Thymus (tissue), 11 donors: ENCODE measurements around the gene DPF3. TPM values are rescaled to one million over a fixed set of nuclear protein-coding genes. Genes with fewer than 3 reads are reported as not detected.

ENCODE experiments used
- DNase-seq, 9 donors: peaks; one replicate each; pipeline ENCODE4 v3.0.0-alpha.2; 2013; ENCODE audit warnings: low spot score in 9 of 9, low read depth in 6 of 9, missing footprints in 1 of 9
- H3K27ac ChIP-seq, 2 donors: one replicate each; pipeline ENCODE4 v1.5.1; 2013; ENCODE audit warnings: control low read depth in 1 of 2, low read depth in 1 of 2, low read length in 1 of 2, mild to moderate bottlenecking in 1 of 2, moderate library complexity in 1 of 2
- H3K27me3 ChIP-seq, 2 donors: one replicate each; pipeline ENCODE4 v1.5.1; 2013; ENCODE audit warnings: low read length in 1 of 2; ENCODE audit not compliant: control insufficient read depth in 2 of 2, insufficient read depth in 1 of 2
- H3K36me3 ChIP-seq, 2 donors: one replicate each; pipeline ENCODE4 v1.5.1; 2013; ENCODE audit warnings: low read length in 1 of 2, mild to moderate bottlenecking in 1 of 2, moderate library complexity in 1 of 2; ENCODE audit not compliant: control insufficient read depth in 2 of 2, insufficient read depth in 2 of 2
- H3K4me1 ChIP-seq, 2 donors: one replicate each; pipeline ENCODE4 v1.5.1; 2013; ENCODE audit warnings: low read length in 2 of 2; ENCODE audit not compliant: control insufficient read depth in 2 of 2, insufficient read depth in 2 of 2
- H3K4me3 ChIP-seq, 2 donors: one replicate each; pipeline ENCODE4 v1.5.1; 2013; ENCODE audit warnings: low read length in 2 of 2, control low read depth in 1 of 2, mild to moderate bottlenecking in 1 of 2
- H3K9me3 ChIP-seq, 2 donors: one replicate each; pipeline ENCODE4 v1.5.1; 2013; ENCODE audit warnings: low read length in 1 of 2, mild to moderate bottlenecking in 1 of 2; ENCODE audit not compliant: control insufficient read depth in 2 of 2, insufficient read depth in 1 of 2
- WGBS: extraction: QIAGEN DNeasy Blood & Tissue Kit; methylation state at CpG from one replicate; pipeline ENCODE4 v1.1.7; 2013; 5-methylcytosine and 5-hydroxymethylcytosine counted together
- polyA plus RNA-seq: library from polyadenylated mRNA; stranded (reverse); fragments of 200-250 nt; gene quantifications from one replicate; pipeline ENCODE4 v1.2.3, GENCODE V29; 2013
- total RNA-seq: library from RNA; stranded (reverse); fragments of 120-200 nt; gene quantifications from one replicate; pipeline ENCODE4 v1.2.4, GENCODE V29; 2013
- donor health status: healthy.

The DPF3 gene
- total and polyA plus RNA-seq, 2 donors = 0.46 to 1.6 TPM

DNA sequence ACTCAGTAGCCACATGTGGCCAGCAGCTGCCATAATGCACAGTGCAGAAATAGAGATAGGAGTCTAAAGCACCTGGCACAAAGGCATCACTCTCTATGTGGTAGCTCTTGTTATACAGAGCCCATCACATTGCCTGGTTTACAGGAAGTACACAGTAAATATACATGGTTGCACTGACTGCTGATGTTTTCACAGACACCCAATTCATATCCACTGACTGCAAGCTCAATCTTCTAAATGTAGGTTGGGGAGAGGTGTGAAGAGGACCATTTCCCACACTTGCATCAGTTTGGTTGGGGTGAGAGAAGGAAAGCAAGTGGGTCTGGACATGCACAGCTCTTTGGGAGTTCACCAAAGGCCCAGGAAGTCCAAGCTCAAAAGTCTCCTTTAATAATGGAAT, 172.8 kb downstream of the DPF3 start:
- no peaks in the 10 kb centered on the region for H3K36me3 ChIP-seq
- no peaks in the 10 kb centered on the region for H3K9me3 ChIP-seq
- peaks cover 0 to 9% of the 10 kb centered on the region in 2 donors for H3K4me1 ChIP-seq
- no peaks in the 10 kb centered on the region for H3K27me3 ChIP-seq
- no peak for DNase-seq
- H3K4me3 ChIP-seq = no peak overlapping the region
- no peak overlapping the region for H3K27ac ChIP-seq

GRCh38 chr14:72717220-72717619, 176.7 kb downstream of the DPF3 start:
- Histone ChIP-seq H3K27ac (no peak overlapping the region), H3K9me3 (no peaks in the 10 kb centered on the region), H3K36me3 (no peaks in the 10 kb centered on the region), H3K4me1 (peaks cover 6 to 30% of the 10 kb centered on the region in 2 donors), H3K4me3 (no peak overlapping the region), H3K27me3 (no peaks in the 10 kb centered on the region)
- 95% methylated on average over 2 of the region's 2 CpGs for WGBS
- peak in 1 of 9 donors; percentile 20 for DNase-seq

- Histone ChIP-seq H3K27me3 (no peaks in the 10 kb centered on the region), H3K27ac (no peak overlapping the region), H3K4me3 (no peak overlapping the region), H3K36me3 (no peaks in the 10 kb centered on the region), H3K9me3 (no peaks in the 10 kb centered on the region), H3K4me1 (peaks cover 6 to 30% of the 10 kb centered on the region in 2 donors)
- DNase-seq = no peak
- 97% methylated on average over 4 of the region's 4 CpGs for WGBS
Measured at GRCh38 chr14:72716476-72716875, 177.4 kb downstream of the DPF3 start.

GRCh38 chr14:72715850-72716228, 178.1 kb downstream of the DPF3 start:
- WGBS = 44% methylated on average over 9 of the region's 9 CpGs
- Histone ChIP-seq H3K27ac (no peak overlapping the region), H3K4me3 (no peak overlapping the region), H3K4me1 (peaks cover 6 to 30% of the 10 kb centered on the region in 2 donors), H3K27me3 (no peaks in the 10 kb centered on the region), H3K9me3 (no peaks in the 10 kb centered on the region), H3K36me3 (no peaks in the 10 kb centered on the region)
- DNase-seq = no peak

GRCh38 chr14:72715215-72715849, 178.6 kb downstream of the DPF3 start:
- WGBS = 77% methylated on average over 7 of the region's 7 CpGs

GRCh38 chr14:72714871-72715214, 179.1 kb downstream of the DPF3 start:
- Histone ChIP-seq H3K4me1 (peaks cover 6 to 30% of the 10 kb centered on the region in 2 donors), H3K4me3 (no peak overlapping the region), H3K9me3 (no peaks in the 10 kb centered on the region), H3K27me3 (no peaks in the 10 kb centered on the region), H3K27ac (no peak overlapping the region), H3K36me3 (no peaks in the 10 kb centered on the region)
- DNase-seq = peak in 1 of 9 donors; percentile 23
- 90% methylated on average over 8 of the region's 8 CpGs for WGBS

More at GRCh38 chr14:72715215-72715849, 178.6 kb downstream of the DPF3 start:
- Histone ChIP-seq H3K27me3 (no peaks in the 10 kb centered on the region), H3K4me1 (peaks cover 6 to 30% of the 10 kb centered on the region in 2 donors), H3K4me3 (no peak overlapping the region), H3K27ac (no peak overlapping the region), H3K9me3 (no peaks in the 10 kb centered on the region), H3K36me3 (no peaks in the 10 kb centered on the region)
- DNase-seq = peak in 4 of 9 donors; percentile 10 to 56 (median 30)

- Histone ChIP-seq H3K9me3 (no peaks in the 10 kb centered on the region), H3K27ac (no peak overlapping the region), H3K4me1 (peaks cover 6 to 30% of the 10 kb centered on the region in 2 donors), H3K27me3 (no peaks in the 10 kb centered on the region), H3K36me3 (no peaks in the 10 kb centered on the region), H3K4me3 (no peak overlapping the region)
- 12% methylated on average over 14 of the region's 14 CpGs for WGBS
- peak in 7 of 9 donors; percentile 15 to 79 (median 41) for DNase-seq
Measured at GRCh38 chr14:72714094-72714493, 179.8 kb downstream of the DPF3 start.

GRCh38 chr14:72711936-72712335, 182.0 kb downstream of the DPF3 start:
- H3K4me1 ChIP-seq = peaks cover 6 to 29% of the 10 kb centered on the region in 2 donors
- no peak overlapping the region for H3K27ac ChIP-seq
- 95% methylated on average over 12 of the region's 12 CpGs for WGBS
- DNase-seq = no peak
- no peaks in the 10 kb centered on the region for H3K27me3 ChIP-seq
- no peaks in the 10 kb centered on the region for H3K36me3 ChIP-seq
- H3K4me3 ChIP-seq = no peak overlapping the region
- H3K9me3 ChIP-seq = no peaks in the 10 kb centered on the region

DNA sequence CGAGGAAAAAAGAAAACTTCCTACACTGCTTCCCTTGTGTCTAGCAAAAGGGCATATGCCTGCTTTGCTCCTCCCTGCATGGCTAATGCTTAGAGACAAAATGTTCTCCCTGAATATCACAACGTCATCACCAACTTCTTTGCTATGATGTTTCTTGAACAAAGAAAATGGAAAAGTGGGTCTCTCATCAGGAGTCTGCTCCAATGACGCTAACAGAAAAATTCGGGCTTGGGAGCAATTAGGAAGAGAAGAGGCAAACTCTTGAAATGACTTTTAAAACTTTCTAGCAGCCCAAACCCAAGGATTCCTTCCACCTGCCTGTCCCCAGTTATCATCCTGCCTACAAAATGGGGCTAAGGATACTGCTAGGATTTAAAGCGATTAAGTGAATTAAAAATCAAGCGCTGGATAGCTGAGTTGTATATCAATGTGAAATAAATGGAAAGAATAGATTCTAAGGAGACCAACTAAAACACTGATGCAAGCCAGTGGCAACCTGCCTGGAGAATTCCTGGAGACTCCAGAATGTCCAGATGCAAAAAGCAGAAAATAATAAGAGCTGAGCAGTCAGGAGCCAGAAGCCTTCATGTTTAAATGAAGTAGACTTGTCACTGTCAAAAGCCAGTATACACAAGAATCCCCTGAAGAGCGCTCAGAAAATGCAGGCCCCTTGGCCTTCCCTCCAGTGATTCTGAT, 183.8 kb downstream of the DPF3 start:
- Histone ChIP-seq H3K27me3 (no peaks in the 10 kb centered on the region), H3K4me1 (peaks cover 6 to 21% of the 10 kb centered on the region in 2 donors), H3K4me3 (no peak overlapping the region), H3K27ac (no peak overlapping the region), H3K36me3 (no peaks in the 10 kb centered on the region), H3K9me3 (peaks cover 0 to 3% of the 10 kb centered on the region in 2 donors)
- 97% methylated on average over 7 of the region's 7 CpGs for WGBS
- no peak for DNase-seq
